ENCODE measurements around the gene ABCG8.

ABCG8 gene

GRCh38 chr2:43925431-43925830, 86.7 kb downstream of the ABCG8 start:
- Histone ChIP-seq H3K27ac (no peak overlapping the region), H3K4me3 (no peak overlapping the region), H3K9ac (ENCODE audit: insufficient read length) (no peak overlapping the region), H3K36me3 (ENCODE audit: insufficient read depth, low read length) (peaks cover 91% of the 10 kb centered on the region), H3K9me3 (ENCODE audit: low read depth, low read length) (no peaks in the 10 kb centered on the region)
- no peak for DNase-seq (ENCODE audit: low read depth, low spot score)
- TF ChIP-seq EZH2 (IDR thresholded peaks at IDR 0.05) (no peak), POLR2AphosphoS5 (IDR thresholded peaks at IDR 0.05; ENCODE audit: borderline replicate concordance, low read depth, low read length) (no peak), FOXP2 (optimal IDR thresholded peaks at IDR 0.05; ENCODE audit: control extremely low read depth, extremely low read length, insufficient read depth) (no peak)

GRCh38 chr2:43927442-43927841, 88.7 kb downstream of the ABCG8 start:
- TF ChIP-seq EZH2 (IDR thresholded peaks at IDR 0.05) (no peak), FOXP2 (optimal IDR thresholded peaks at IDR 0.05; ENCODE audit: control extremely low read depth, extremely low read length, insufficient read depth) (no peak), POLR2AphosphoS5 (IDR thresholded peaks at IDR 0.05; ENCODE audit: borderline replicate concordance, low read depth, low read length) (no peak)
- Histone ChIP-seq H3K36me3 (ENCODE audit: insufficient read depth, low read length) (peaks cover 91% of the 10 kb centered on the region), H3K9ac (ENCODE audit: insufficient read length) (no peak overlapping the region), H3K27ac (no peak overlapping the region), H3K9me3 (ENCODE audit: low read depth, low read length) (no peaks in the 10 kb centered on the region), H3K4me3 (no peak overlapping the region)
- DNase-seq (ENCODE audit: low read depth, low spot score) = no peak

- no peaks in the 10 kb centered on the region for H3K9me3 ChIP-seq (ENCODE audit: low read depth, low read length)
- DNase-seq (ENCODE audit: low read depth, low spot score) = no peak
- H3K9ac ChIP-seq (ENCODE audit: insufficient read length) = no peak overlapping the region
- H3K36me3 ChIP-seq (ENCODE audit: insufficient read depth, low read length) = peaks cover 89% of the 10 kb centered on the region
- H3K27ac ChIP-seq = no peak overlapping the region
- H3K4me3 ChIP-seq = no peak overlapping the region
- no peak for TF ChIP-seq FOXP2 (optimal IDR thresholded peaks at IDR 0.05; ENCODE audit: control extremely low read depth, extremely low read length, insufficient read depth)
- no peak for TF ChIP-seq POLR2AphosphoS5 (IDR thresholded peaks at IDR 0.05; ENCODE audit: borderline replicate concordance, low read depth, low read length)
- TF ChIP-seq EZH2 (IDR thresholded peaks at IDR 0.05) = no peak
These were observed 92.5 kb downstream of the ABCG8 start for GRCh38 chr2:43931293-43931692.
